WTC11 (cell line): ENCODE measurements around the gene FRS3. TPM values are rescaled to one million over a fixed set of nuclear protein-coding genes. Genes with fewer than 3 reads are reported as not detected.

ENCODE experiments used
- ATAC-seq: fragments of 200-7000 bp; cut with Tn5 transposase; 2 replicates; pipeline ENCODE4 v1.10.0; 2021; ENCODE audit warnings: mild to moderate bottlenecking, moderate library complexity
- CTCF ChIA-PET: fragments of 300-600 bp; sonication (Branson Sonifier 250); formaldehyde crosslinking; loops from one replicate; lab custom pipeline; 2021; ENCODE audit warnings: antibody characterized with exemption; lab: Charles Lee
- POLR2A ChIA-PET: fragments of 350-600 bp; sonication (Branson Sonifier 250); formaldehyde crosslinking; loops from one replicate; lab custom pipeline; 2021; ENCODE audit warnings: antibody characterized with exemption; lab: Charles Lee
- DNase-seq: peaks from one replicate; pipeline ENCODE4 v3.0.0; 2021; ENCODE audit warnings: low spot score
- H3K27ac Mint-ChIP-seq: 2 replicates; pipeline ENCODE4 v1.8.0; 2021; ENCODE audit warnings: mixed read lengths
- H3K27me3 Mint-ChIP-seq: 2 replicates; pipeline ENCODE4 v1.8.0; 2021; ENCODE audit warnings: low read depth, mild to moderate bottlenecking, moderate library complexity, mixed read lengths
- H3K36me3 Mint-ChIP-seq: 2 replicates; pipeline ENCODE4 v1.8.0; 2021; ENCODE audit warnings: mixed read lengths
- H3K4me1 Mint-ChIP-seq: 2 replicates; pipeline ENCODE4 v1.8.0; 2022; ENCODE audit warnings: mixed read lengths
- H3K4me3 Mint-ChIP-seq: 2 replicates; pipeline ENCODE4 v1.8.0; 2021; ENCODE audit warnings: mild to moderate bottlenecking, moderate library complexity, mixed read lengths
- H3K9me3 Mint-ChIP-seq: 2 replicates; pipeline ENCODE4 v1.8.0; 2021; ENCODE audit warnings: mixed read lengths
- FOXP1 ChIP-seq: sonication (generic); formaldehyde crosslinking; IDR thresholded peaks from 2 replicates; pipeline ENCODE4 v1.8.0; 2022; ENCODE audit warnings: missing genetic modification reagents, mild to moderate bottlenecking, moderate library complexity, borderline replicate concordance
- MYBL2 ChIP-seq: sonication (generic); formaldehyde crosslinking; IDR thresholded peaks from 2 replicates; pipeline ENCODE4 v1.8.1; 2023; ENCODE audit warnings: mild to moderate bottlenecking, moderate library complexity, missing genetic modification reagents
- NFATC4 ChIP-seq: fragments of 250-450 bp; sonication (Bioruptor Pico); IDR thresholded peaks from 2 replicates; pipeline ENCODE4 v1.9.0; 2021; ENCODE audit warnings: mild to moderate bottlenecking
- NFYB ChIP-seq: sonication (generic); formaldehyde crosslinking; conservative IDR thresholded peaks from 2 replicates; pipeline ENCODE4 v1.8.0; 2022; ENCODE audit warnings: low read depth, missing genetic modification reagents
- NR3C1 ChIP-seq: sonication (generic); formaldehyde crosslinking; conservative IDR thresholded peaks from 2 replicates; pipeline ENCODE4 v1.8.1; 2023; ENCODE audit warnings: low read depth, mild to moderate bottlenecking, missing genetic modification reagents
- OVOL2 ChIP-seq: fragments of 250-450 bp; sonication (Bioruptor Pico); IDR thresholded peaks from 2 replicates; pipeline ENCODE4 v1.9.0; 2021; ENCODE audit warnings: mild to moderate bottlenecking, borderline replicate concordance
- PRRX2 ChIP-seq: fragments of 250-450 bp; sonication (Bioruptor Pico); IDR thresholded peaks from 2 replicates; pipeline ENCODE4 v1.8.0; 2021; ENCODE audit warnings: mild to moderate bottlenecking
- SMAD3 ChIP-seq: sonication (generic); formaldehyde crosslinking; IDR thresholded peaks from 2 replicates; pipeline ENCODE4 v1.8.0; 2022; ENCODE audit warnings: missing genetic modification reagents, mild to moderate bottlenecking, borderline replicate concordance
- ZNF138 ChIP-seq: sonication (generic); formaldehyde crosslinking; conservative IDR thresholded peaks from 2 replicates; pipeline ENCODE4 v1.8.1; 2022; ENCODE audit warnings: mild to moderate bottlenecking, moderate library complexity, missing genetic modification reagents
- ZNF671 ChIP-seq: fragments of 250-450 bp; sonication (Bioruptor Pico); IDR thresholded peaks from 2 replicates; pipeline ENCODE4 v1.8.0; 2021; ENCODE audit warnings: mild to moderate bottlenecking
- total RNA-seq: library from RNA; stranded (reverse); gene quantifications from 3 replicates; pipeline ENCODE4 v1.2.3, GENCODE V29; 2021
- TF ChIP-seq, protein P1 (sequence below): sonication (generic); formaldehyde crosslinking; IDR thresholded peaks from 2 replicates; pipeline ENCODE4 v1.8.0; 2023; ENCODE audit warnings: missing genetic modification reagents, mild to moderate bottlenecking, borderline replicate concordance
- TF ChIP-seq, protein P2 (sequence below): fragments of 200-600 bp; IDR thresholded peaks from 2 replicates; pipeline ENCODE4 v1.8.0; 2022; ENCODE audit warnings: antibody characterized with exemption
- TF ChIP-seq, protein P3 (sequence below): sonication (generic); formaldehyde crosslinking; IDR thresholded peaks from 2 replicates; pipeline ENCODE4 v1.8.1; 2022; ENCODE audit warnings: low read depth, missing genetic modification reagents, borderline replicate concordance

FRS3 gene
- total RNA-seq, 1 experiment from 2014 or later, result 7.8 TPM

DNA sequence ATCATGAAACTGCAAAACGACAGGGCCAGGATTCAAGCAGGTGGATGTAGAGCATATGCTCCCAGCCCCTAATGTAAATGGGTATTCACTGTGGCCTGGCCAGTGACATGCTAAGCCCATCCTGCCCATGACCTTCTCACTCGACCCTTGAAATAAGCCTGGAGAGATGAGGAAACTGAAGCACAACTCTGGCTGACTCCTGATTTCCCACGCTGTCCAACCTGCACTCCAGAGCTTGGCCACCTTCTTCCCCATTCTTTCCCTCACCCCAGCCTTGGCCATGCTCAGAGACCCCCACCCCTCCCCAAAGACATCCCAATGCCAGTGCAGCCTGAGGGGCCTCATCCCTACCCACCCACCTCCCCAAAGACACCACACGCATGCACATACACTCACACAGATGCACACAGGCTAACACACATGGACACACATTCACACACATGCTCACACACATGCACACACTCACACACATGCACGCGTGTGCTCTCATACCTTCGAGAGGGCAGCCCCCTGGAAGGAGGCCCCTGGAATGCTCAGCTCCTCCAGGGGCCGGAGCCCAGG is 56.7 kb downstream of the FRS3 start (continued):
- TF ChIP-seq MYBL2 (CRISPR knock-in tag) (no peak), NFATC4 (CRISPR knock-in tag) (no peak), ZNF138 (CRISPR knock-in tag) (no peak), ZNF671 (CRISPR knock-in tag) (no peak), OVOL2 (CRISPR knock-in tag) (no peak), SMAD3 (CRISPR knock-in tag) (no peak)

DNA sequence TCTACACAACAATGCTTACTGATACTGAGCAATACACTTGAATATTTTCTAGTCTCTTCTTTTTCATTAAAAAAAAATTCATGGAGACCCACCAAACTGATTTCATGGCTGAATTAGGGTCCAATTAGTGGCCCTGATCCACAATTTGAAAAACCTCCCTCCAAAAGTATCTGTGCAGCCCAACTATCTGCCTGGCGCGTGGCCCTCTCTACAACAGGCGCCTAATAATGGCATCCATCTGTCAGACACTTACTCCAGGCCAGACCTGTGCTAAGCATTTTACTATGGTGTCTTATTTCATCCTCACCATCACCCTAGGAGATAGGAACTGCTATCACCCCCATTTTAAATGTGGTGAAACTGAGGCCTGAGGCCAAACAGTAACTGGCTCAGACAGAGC is 58.3 kb downstream of the FRS3 start:
- Mint-ChIP-seq H3K4me1 (peaks cover 16% of the 10 kb centered on the region), H3K9me3 (no peaks in the 10 kb centered on the region), H3K36me3 (no peaks in the 10 kb centered on the region), H3K27me3 (no peaks in the 10 kb centered on the region), H3K4me3 (no peak overlapping the region), H3K27ac (no peak overlapping the region)
- POLR2A ChIA-PET, result no interaction called here
- TF ChIP-seq SMAD3 (CRISPR knock-in tag) (no peak), FOXP1 (CRISPR knock-in tag) (no peak), NR3C1 (CRISPR knock-in tag) (no peak)
- TF ChIP-seq, protein P1, sequence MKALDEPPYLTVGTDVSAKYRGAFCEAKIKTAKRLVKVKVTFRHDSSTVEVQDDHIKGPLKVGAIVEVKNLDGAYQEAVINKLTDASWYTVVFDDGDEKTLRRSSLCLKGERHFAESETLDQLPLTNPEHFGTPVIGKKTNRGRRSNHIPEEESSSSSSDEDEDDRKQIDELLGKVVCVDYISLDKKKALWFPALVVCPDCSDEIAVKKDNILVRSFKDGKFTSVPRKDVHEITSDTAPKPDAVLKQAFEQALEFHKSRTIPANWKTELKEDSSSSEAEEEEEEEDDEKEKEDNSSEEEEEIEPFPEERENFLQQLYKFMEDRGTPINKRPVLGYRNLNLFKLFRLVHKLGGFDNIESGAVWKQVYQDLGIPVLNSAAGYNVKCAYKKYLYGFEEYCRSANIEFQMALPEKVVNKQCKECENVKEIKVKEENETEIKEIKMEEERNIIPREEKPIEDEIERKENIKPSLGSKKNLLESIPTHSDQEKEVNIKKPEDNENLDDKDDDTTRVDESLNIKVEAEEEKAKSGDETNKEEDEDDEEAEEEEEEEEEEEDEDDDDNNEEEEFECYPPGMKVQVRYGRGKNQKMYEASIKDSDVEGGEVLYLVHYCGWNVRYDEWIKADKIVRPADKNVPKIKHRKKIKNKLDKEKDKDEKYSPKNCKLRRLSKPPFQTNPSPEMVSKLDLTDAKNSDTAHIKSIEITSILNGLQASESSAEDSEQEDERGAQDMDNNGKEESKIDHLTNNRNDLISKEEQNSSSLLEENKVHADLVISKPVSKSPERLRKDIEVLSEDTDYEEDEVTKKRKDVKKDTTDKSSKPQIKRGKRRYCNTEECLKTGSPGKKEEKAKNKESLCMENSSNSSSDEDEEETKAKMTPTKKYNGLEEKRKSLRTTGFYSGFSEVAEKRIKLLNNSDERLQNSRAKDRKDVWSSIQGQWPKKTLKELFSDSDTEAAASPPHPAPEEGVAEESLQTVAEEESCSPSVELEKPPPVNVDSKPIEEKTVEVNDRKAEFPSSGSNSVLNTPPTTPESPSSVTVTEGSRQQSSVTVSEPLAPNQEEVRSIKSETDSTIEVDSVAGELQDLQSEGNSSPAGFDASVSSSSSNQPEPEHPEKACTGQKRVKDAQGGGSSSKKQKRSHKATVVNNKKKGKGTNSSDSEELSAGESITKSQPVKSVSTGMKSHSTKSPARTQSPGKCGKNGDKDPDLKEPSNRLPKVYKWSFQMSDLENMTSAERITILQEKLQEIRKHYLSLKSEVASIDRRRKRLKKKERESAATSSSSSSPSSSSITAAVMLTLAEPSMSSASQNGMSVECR (CRISPR knock-in tag), result no peak
- TF ChIP-seq, protein P2, sequence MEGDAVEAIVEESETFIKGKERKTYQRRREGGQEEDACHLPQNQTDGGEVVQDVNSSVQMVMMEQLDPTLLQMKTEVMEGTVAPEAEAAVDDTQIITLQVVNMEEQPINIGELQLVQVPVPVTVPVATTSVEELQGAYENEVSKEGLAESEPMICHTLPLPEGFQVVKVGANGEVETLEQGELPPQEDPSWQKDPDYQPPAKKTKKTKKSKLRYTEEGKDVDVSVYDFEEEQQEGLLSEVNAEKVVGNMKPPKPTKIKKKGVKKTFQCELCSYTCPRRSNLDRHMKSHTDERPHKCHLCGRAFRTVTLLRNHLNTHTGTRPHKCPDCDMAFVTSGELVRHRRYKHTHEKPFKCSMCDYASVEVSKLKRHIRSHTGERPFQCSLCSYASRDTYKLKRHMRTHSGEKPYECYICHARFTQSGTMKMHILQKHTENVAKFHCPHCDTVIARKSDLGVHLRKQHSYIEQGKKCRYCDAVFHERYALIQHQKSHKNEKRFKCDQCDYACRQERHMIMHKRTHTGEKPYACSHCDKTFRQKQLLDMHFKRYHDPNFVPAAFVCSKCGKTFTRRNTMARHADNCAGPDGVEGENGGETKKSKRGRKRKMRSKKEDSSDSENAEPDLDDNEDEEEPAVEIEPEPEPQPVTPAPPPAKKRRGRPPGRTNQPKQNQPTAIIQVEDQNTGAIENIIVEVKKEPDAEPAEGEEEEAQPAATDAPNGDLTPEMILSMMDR, result no peak
- CTCF ChIA-PET, result interaction anchor here (1.1 to 2.0 kb wide), 3 partner anchors 15 to 354 kb away, joined by 3 to 11 read pairs (median 3); partner anchors contain the start of gene FRS3
- DNase-seq (no peak), ATAC-seq (no peak)

DNA sequence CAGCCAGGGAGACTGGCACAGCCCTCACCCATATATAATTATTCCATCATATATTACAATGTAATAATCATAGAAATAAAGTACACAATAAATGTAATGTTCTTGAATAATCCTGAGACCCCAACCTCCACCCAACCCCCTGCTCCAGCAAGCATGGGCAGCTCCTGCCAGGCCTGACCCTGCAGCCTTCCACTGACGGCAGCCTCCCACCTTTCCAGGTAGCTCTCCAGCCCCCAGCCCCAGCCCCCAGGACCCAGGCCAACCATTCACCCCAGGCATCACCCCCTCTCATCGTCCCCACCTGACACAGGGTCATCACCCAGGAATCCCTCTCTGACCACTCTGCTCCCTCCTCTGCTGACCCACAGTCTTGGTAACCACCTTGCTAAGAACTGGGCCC is 58.9 kb downstream of the FRS3 start:
- H3K9me3 Mint-ChIP-seq, result no peaks in the 10 kb centered on the region
- peaks cover 16% of the 10 kb centered on the region for H3K4me1 Mint-ChIP-seq
- H3K27me3 Mint-ChIP-seq, result no peaks in the 10 kb centered on the region
- DNase-seq (no peak), ATAC-seq (no peak)
- no peak overlapping the region for H3K4me3 Mint-ChIP-seq
- H3K36me3 Mint-ChIP-seq, result no peaks in the 10 kb centered on the region
- POLR2A ChIA-PET, result no interaction called here
- TF ChIP-seq NFYB (CRISPR knock-in tag) (no peak), PRRX2 (CRISPR knock-in tag) (no peak), FOXP1 (CRISPR knock-in tag) (no peak)
- TF ChIP-seq, protein P2, result no peak
- TF ChIP-seq, protein P3, sequence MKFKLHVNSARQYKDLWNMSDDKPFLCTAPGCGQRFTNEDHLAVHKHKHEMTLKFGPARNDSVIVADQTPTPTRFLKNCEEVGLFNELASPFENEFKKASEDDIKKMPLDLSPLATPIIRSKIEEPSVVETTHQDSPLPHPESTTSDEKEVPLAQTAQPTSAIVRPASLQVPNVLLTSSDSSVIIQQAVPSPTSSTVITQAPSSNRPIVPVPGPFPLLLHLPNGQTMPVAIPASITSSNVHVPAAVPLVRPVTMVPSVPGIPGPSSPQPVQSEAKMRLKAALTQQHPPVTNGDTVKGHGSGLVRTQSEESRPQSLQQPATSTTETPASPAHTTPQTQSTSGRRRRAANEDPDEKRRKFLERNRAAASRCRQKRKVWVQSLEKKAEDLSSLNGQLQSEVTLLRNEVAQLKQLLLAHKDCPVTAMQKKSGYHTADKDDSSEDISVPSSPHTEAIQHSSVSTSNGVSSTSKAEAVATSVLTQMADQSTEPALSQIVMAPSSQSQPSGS (CRISPR knock-in tag), result no peak
- no peak overlapping the region for H3K27ac Mint-ChIP-seq
- CTCF ChIA-PET, result interaction anchor here (1.3 to 6.6 kb wide), 3 partner anchors 8 to 66 kb away, joined by 5 to 39 read pairs (median 8); partner anchors contain the start of gene TOMM6
